K562 (cell line): Measurements from ENCODE around the gene TSPOAP1.

Experiments
- SIN3B ChIP-seq: fragments of 450-650 bp; IDR thresholded peaks from 2 replicates; pipeline ENCODE4 v1.6.1; 2017; ENCODE audit warnings: low read depth, mild to moderate bottlenecking, moderate library complexity
- ZBTB8A ChIP-seq: fragments of 450-650 bp; IDR thresholded peaks from 2 replicates; pipeline ENCODE4 v1.6.1; 2018; ENCODE audit warnings: mild to moderate bottlenecking, moderate library complexity; ENCODE audit not compliant: partially characterized antibody
- TF ChIP-seq, protein P1 (sequence below), 3 experiments: IDR thresholded peaks in 2 of 3; conservative IDR thresholded peaks in 1 of 3; 2 replicates each; pipeline ENCODE4 v1.5.1; 2011 to 2012; ENCODE audit warnings: low read length in 3 of 3, mild to moderate bottlenecking in 3 of 3, control low read depth in 2 of 3, improper control_type of control experiment in 1 of 3, inconsistent platforms in 1 of 3, low read depth in 1 of 3, mixed read lengths in 1 of 3, moderate library complexity in 1 of 3; ENCODE audit not compliant: insufficient read depth in 2 of 3
- TF ChIP-seq, protein P2 (sequence below), 2 experiments: fragments of 450-650 bp; formaldehyde crosslinking in 1 of 2; IDR thresholded peaks; 2 replicates each; pipeline versions ENCODE4 v1.4.0 to v1.6.1; 2014 to 2020; ENCODE audit warnings: mild to moderate bottlenecking in 2 of 2, borderline replicate concordance in 1 of 2, low read depth in 1 of 2
- TF ChIP-seq, protein P3 (sequence below), 2 experiments: fragments of 450-650 bp in 1 of 2; sonication (generic) in 1 of 2; formaldehyde crosslinking in 1 of 2; IDR thresholded peaks; 2 replicates each; pipeline versions ENCODE4 v1.7.1 to v1.9.0; 2016 to 2022; ENCODE audit warnings: inconsistent platforms in 1 of 2, mild to moderate bottlenecking in 1 of 2, missing genetic modification reagents in 1 of 2

DNA sequence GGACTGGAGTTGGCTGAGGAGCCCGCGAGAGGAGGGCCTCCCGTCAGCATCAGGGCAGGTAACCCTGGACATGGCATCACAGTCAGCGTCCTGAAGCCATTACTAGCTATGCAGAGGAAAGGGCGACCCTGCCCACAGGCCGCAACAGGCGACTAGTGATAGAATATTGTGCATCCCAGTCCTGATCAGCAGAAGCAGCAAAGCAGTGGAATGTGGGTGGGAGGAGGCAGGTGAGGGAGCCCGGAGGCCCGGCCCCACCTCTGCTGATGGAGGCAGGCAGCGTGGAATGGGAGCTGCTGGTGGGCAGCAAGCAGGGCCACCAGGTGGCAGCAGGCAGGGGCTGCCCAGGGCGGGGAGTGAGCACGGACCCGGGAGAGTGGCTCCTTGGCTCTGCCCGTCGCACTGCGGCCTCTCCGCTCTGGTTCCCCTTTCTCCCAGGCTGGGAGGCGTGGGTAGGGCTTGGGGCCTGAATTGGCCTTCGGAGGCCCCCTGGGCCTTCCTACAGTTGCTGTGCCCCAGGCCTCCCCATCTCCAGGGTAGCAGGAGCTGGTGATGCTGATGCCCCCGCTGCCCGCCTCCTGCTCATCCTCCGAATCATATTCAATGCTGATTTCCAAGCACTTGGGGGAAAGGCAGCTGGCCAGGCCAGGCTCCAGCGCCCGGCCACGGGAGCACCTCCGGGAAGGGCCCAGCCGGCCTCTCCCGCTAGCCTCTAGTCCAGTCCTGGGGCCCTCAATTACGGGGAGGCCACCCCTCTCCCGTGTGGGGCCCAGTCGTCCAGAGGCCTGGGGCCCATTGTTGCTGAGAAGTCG is 20.2 kb downstream of the TSPOAP1 start:
- TF ChIP-seq, protein P1, sequence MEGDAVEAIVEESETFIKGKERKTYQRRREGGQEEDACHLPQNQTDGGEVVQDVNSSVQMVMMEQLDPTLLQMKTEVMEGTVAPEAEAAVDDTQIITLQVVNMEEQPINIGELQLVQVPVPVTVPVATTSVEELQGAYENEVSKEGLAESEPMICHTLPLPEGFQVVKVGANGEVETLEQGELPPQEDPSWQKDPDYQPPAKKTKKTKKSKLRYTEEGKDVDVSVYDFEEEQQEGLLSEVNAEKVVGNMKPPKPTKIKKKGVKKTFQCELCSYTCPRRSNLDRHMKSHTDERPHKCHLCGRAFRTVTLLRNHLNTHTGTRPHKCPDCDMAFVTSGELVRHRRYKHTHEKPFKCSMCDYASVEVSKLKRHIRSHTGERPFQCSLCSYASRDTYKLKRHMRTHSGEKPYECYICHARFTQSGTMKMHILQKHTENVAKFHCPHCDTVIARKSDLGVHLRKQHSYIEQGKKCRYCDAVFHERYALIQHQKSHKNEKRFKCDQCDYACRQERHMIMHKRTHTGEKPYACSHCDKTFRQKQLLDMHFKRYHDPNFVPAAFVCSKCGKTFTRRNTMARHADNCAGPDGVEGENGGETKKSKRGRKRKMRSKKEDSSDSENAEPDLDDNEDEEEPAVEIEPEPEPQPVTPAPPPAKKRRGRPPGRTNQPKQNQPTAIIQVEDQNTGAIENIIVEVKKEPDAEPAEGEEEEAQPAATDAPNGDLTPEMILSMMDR (IDR thresholded peaks at IDR 0.05 in 2 of 3, conservative IDR thresholded peaks at IDR 0.05 in 1 of 3; ENCODE audit: insufficient read depth in 2 of 3, low read depth in 1 of 3, low read length in 3 of 3) = peak; percentile 10 to 15 (median 14); a peak in 2 of 6 replicates
- TF ChIP-seq, protein P2, sequence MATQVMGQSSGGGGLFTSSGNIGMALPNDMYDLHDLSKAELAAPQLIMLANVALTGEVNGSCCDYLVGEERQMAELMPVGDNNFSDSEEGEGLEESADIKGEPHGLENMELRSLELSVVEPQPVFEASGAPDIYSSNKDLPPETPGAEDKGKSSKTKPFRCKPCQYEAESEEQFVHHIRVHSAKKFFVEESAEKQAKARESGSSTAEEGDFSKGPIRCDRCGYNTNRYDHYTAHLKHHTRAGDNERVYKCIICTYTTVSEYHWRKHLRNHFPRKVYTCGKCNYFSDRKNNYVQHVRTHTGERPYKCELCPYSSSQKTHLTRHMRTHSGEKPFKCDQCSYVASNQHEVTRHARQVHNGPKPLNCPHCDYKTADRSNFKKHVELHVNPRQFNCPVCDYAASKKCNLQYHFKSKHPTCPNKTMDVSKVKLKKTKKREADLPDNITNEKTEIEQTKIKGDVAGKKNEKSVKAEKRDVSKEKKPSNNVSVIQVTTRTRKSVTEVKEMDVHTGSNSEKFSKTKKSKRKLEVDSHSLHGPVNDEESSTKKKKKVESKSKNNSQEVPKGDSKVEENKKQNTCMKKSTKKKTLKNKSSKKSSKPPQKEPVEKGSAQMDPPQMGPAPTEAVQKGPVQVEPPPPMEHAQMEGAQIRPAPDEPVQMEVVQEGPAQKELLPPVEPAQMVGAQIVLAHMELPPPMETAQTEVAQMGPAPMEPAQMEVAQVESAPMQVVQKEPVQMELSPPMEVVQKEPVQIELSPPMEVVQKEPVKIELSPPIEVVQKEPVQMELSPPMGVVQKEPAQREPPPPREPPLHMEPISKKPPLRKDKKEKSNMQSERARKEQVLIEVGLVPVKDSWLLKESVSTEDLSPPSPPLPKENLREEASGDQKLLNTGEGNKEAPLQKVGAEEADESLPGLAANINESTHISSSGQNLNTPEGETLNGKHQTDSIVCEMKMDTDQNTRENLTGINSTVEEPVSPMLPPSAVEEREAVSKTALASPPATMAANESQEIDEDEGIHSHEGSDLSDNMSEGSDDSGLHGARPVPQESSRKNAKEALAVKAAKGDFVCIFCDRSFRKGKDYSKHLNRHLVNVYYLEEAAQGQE (IDR thresholded peaks at IDR 0.05; ENCODE audit: borderline replicate concordance) = no peak
- TF ChIP-seq, protein P2 (CRISPR knock-in tag; IDR thresholded peaks at IDR 0.05; ENCODE audit: low read depth) = no peak
- TF ChIP-seq SIN3B (no peak), ZBTB8A (no peak)
- TF ChIP-seq, protein P3, sequence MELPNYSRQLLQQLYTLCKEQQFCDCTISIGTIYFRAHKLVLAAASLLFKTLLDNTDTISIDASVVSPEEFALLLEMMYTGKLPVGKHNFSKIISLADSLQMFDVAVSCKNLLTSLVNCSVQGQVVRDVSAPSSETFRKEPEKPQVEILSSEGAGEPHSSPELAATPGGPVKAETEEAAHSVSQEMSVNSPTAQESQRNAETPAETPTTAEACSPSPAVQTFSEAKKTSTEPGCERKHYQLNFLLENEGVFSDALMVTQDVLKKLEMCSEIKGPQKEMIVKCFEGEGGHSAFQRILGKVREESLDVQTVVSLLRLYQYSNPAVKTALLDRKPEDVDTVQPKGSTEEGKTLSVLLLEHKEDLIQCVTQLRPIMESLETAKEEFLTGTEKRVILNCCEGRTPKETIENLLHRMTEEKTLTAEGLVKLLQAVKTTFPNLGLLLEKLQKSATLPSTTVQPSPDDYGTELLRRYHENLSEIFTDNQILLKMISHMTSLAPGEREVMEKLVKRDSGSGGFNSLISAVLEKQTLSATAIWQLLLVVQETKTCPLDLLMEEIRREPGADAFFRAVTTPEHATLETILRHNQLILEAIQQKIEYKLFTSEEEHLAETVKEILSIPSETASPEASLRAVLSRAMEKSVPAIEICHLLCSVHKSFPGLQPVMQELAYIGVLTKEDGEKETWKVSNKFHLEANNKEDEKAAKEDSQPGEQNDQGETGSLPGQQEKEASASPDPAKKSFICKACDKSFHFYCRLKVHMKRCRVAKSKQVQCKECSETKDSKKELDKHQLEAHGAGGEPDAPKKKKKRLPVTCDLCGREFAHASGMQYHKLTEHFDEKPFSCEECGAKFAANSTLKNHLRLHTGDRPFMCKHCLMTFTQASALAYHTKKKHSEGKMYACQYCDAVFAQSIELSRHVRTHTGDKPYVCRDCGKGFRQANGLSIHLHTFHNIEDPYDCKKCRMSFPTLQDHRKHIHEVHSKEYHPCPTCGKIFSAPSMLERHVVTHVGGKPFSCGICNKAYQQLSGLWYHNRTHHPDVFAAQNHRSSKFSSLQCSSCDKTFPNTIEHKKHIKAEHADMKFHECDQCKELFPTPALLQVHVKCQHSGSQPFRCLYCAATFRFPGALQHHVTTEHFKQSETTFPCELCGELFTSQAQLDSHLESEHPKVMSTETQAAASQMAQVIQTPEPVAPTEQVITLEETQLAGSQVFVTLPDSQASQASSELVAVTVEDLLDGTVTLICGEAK (IDR thresholded peaks at IDR 0.05) = no peak
- TF ChIP-seq, protein P3 (CRISPR knock-in tag; IDR thresholded peaks at IDR 0.05) = no peak
